Left renal pelvis (tissue), 4 donors: ENCODE results near the gene PADI3. TPM values are rescaled to one million over a fixed set of nuclear protein-coding genes. Genes with fewer than 3 reads are reported as not detected.

Experiments used
- DNase-seq, 4 donors: peaks; one replicate each; pipeline ENCODE4 v3.0.0-alpha.2; 2013; ENCODE audit warnings: low read depth in 4 of 4, low spot score in 3 of 4
- polyA plus RNA-seq, 4 donors: library from polyadenylated mRNA; unstranded; fragments of 120-200 nt; gene quantifications; one replicate each; pipeline ENCODE4 v1.2.1, GENCODE V29; 2013; ENCODE audit not compliant: insufficient read length in 4 of 4

Gene PADI3
- polyA plus RNA-seq, 4 donors, result 0.06 to 0.23 (median 0.09) TPM; not detected in 1

GRCh38 chr1:17292299-17293160 lies 43.6 kb downstream of the PADI3 start:
- DNase-seq, result no peak

DNA sequence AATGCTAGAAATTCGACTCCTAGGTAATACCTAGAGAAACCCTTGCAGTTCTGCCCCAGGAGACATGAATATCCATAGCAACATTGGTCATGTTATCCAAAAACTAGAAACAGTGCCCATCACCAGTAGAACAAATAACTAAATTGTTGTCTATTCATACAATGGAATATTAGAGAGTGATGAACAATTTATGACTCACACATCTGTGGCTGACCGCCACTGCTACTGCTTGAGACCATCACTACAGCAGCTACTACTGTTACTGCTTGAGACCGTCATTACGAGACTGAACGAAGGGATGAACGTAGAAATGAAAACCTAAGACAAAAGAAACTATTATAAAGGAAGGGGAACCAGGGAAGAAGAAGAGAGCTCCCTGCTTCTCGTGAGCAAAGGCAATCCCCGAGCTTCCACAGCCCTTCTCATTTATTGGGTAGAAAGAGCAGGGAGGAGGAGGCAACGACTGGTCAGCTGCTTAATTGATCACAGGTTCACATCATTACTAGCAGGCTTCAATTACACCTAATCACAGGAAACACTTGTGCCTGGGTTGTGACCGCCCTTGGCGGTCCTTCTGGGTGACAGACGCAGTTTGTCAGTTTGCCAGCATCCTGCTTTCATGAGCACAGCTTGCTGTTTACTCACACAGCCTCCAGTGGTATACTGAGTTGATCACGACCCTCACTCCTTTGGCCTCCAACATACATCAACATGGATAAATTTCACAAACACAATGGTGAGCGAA lies 45.0 kb downstream of the PADI3 start:
- no peak for DNase-seq

GRCh38 chr1:17295292-17295691 lies 46.4 kb downstream of the PADI3 start:
- DNase-seq, result no peak

GRCh38 chr1:17296086-17296485 lies 47.2 kb downstream of the PADI3 start:
- no peak for DNase-seq

DNA sequence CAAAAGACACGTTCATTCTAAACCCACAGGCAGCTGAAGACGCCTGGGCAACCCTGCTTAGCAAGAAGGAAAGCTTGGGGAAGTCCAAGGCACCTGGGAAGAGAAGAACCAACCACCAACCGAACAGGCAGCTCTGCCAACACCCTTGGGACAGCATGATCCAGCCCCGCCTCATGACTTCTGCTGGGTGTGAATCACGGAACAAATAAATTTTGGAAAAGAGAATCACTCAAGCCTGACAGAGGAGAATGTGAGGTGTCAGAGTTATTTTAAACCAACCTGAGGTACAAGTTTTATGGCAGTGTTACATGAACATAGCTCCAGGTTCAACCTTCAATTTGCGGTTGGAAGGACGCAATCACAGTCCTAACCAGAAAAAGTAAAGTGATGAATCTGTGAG lies 49.1 kb downstream of the PADI3 start:
- no peak for DNase-seq

GRCh38 chr1:17301767-17302166 lies 52.9 kb downstream of the PADI3 start:
- DNase-seq, result no peak

DNA sequence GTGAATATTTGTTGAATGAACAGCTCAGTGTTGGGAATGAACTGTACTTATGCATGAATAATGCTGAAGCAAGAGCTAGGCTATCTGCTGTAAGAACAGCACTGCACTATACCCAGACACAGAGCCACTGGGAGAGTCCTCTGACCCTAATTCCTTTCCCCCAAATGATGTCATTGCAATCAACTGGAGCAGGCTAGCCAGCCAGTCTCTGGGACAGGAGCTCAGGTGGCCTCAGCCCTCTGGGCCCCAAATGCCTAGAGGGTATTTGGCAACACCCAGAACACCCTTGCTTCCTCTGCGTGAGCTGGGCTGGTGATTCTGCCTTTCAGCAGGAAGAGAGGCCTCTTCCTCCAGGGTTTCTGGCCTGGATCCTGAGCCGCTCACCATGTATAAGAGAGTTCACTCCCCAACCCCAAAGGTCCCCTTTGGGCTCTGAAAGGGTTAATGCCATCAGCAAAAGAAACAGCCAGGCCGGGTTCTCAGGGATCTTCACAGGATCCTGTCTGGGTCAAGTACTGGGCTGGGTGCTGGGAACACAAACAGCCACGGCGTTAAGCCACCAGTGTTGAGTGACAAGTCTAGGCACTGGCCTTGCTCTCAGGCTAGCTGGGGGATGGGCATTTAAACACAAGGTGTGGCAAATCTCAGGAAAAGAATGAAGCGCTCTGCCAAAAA lies 55.4 kb downstream of the PADI3 start:
- DNase-seq, result no peak

GRCh38 chr1:17304826-17305175 lies 55.9 kb downstream of the PADI3 start:
- no peak for DNase-seq

GRCh38 chr1:17305576-17306095 lies 56.7 kb downstream of the PADI3 start:
- DNase-seq, result no peak

DNA sequence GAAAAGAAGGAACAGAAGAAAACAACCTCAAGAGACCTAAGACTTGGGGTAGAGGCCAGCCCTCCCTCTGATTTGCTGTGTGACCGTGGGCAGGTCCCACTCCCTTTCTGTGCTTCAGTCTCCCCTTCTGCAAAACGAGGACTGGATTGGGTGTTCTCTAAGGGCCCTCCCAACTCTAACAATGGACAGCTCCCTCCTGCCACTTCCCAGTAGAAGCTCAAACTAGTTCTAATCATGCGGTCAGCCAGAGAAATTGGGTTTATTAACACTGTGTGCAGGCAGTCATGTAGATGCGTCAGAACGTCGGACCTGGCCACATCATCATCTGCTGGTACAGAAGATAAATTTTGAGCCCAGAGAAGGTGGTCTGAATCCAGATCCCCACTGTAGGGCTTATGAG lies 57.5 kb downstream of the PADI3 start:
- DNase-seq, result no peak

DNA sequence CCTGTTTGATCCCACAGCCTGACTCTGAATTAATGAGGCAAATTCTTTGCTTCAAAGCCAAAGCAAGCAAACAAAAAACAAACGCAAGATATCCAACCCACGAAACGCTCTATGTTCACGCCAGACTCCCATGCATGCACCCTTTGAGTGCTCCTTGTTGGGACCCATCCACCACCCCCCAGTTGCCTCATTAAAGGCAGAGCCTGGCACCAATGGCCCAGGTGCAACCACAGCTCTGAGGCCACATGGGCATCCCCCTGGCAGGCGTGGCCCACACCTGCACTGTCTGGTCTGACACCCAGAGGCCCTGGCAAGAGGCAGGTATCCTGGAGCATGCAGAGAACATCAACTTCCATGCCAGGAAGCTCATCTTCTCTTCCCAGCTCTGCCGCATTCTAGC lies 58.0 kb downstream of the PADI3 start:
- DNase-seq, result no peak

- no peak for DNase-seq
Observed at GRCh38 chr1:17307329-17307728, 58.4 kb downstream of the PADI3 start.

DNA sequence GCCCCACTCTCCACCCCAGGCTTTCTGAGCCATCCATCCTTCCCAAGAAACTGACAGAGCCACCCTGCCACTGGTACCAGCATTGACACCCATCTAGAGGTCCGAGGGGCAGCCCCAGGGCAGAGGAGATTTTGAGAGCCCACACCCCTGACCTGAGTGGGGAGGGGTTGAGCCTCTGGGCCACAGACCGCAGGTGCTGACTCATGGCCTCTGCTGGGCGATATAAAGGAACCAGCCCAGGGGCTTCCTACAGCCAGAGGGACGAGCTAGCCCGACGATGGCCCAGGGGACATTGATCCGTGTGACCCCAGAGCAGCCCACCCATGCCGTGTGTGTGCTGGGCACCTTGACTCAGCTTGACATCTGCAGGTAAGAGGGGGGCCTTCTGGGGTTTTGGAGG lies 59.0 kb downstream of the PADI3 start, which contains the start of gene PADI4:
Gene PADI4, plus strand, starts transcription at position 252 of the 400 bp plus-strand sequence. Its CDS starts 26 bp downstream, at position 278.
- no peak for DNase-seq

DNA sequence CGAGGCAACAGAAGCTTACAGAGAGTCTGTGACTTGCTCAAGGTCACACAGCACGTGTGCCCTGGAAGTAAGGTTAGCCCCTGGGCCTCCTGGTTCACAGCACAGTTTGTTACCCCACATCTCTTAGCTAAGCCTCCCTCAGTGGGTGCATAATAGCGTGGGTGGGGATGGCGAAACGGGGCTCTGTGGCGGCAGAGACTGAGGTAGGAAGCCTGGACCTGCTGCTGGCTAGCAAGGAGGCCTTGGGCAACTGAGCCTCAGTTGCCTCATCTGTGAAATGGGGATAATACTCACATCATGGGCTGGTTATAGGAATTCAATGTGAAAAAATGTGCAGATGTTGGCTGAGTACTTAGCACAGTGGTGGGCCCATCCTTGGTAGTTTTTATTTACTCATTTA lies 59.7 kb downstream of the PADI3 start:
- no peak for DNase-seq

GRCh38 chr1:17309426-17310067 lies 60.6 kb downstream of the PADI3 start:
- DNase-seq, result no peak

DNA sequence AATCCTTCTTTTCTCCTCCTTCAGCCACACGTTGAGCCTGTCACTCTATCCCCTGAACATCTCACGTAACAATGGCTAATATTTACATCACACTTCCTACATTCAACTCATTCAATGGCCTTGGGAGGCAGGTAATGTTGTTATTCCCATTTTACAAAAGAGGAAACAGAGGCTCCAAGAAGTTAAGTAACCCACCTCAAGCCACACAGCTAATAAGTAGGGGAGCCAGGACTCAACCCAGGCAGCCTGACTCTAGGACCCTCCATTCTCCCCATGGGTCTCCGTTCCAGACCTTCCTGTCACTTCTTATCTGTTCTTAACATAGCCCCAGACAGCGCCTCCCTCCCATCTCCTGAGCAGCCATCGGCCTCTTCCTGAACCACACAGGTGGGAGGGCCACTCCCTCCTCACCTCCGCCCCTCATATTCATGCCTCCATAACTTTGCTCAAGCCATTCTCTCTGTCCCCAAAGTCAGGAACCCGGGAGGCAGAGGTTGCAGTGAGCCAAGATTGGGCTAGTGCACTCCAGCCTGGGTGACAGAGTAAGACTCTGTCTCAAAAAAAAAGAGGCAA lies 61.3 kb downstream of the PADI3 start:
- no peak for DNase-seq

DNA sequence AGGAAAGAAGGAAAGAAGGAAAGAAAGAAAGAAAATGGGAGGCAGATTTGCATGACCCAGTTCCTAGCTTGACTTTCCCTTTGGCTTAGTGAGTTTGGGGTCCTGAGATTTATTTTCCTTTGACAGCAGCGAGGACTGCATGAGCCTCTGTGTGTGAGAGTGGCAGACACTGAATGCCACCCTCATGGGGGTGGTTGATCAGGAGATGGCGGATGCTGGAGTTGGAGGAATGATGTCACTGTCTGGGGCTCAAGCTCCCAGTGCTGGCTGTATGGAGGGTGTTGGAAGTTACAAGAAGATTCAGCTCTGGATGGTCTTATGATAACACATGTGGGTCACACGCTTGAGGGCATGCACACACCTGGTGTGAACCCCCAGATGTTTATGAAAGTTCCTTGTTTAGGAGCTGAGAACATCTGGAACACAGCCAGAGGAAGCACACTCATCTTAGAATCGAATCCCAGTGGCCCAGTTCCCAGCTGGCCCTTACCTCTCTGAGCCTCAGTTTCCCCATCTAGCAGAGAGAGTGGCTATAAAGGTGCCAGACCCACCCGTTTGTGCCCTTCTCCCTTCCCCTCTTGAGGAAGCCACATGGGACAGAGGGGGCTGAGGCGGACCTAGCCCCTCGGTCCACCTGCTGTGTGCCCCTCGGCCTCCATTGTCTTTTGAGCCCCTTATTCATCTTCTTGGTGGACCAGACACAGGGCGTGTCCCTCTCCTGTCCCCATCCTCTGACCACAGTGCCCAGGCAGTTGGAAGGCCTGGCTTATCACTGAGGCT lies 64.8 kb downstream of the PADI3 start:
- DNase-seq, result no peak

DNA sequence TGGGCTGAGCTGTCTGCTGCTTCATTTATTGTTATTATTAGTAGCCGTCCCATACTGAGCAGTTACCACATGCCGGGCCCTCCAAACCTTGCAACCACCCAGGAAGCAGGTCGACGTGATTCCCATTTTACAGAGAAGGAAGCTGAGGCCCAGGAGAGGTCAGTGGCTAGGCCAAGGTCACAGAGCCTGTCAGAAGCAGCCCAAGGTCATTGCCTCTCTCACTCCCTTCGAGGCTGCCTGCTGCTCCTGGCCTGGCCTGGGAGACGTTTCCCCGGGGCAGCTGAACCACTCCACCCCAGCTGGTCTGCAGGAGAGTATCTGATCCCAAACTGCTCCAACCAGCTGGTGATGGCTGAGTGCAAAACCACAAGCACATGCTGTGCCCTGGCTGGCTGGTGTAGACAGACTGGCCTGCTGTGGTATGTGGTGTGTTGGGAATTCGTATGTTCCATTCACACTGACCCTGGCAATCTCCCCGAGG lies 65.6 kb downstream of the PADI3 start:
- DNase-seq, result no peak

DNA sequence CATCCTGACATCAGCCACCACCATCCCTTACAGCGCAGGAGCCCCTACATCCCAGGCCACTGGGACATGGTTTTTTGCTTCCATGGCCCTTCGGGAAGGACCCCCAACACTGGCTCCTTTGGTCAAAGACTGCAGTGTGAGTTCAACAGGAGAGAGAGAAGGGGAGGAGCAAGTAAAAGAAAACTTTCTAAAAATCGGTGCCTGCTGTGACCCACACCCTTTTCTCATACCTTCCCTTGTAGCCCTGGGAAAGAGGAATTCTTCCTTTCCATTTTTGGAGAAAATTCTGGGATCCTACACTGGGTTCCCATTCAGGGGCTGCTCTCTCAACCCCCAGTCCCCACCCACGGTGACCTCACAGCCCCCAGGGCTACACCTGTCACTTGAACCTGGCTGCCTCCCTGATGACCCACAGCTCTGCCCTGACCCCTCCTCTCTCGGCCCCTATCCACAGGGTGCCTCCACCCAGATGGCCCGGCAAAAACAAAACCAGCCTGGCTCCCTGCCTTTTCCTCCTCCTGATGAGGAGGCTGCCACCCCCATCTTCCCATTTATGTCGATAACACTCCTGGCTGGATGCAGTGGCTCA lies 66.7 kb downstream of the PADI3 start:
- DNase-seq, result no peak
